HG02798 (cell line): Measurements from ENCODE around the gene DNPEP.
"Not testable (repeated sequence)": the region's sequence is repeated elsewhere in the genome, so short reads cannot be mapped to it uniquely, and the experiment has no call there.

Experiments used
- ATAC-seq: cut with Tn5 transposase; IDR thresholded peaks from one replicate; pipeline ENCODE4 v1.9.1; 2021; ENCODE audit warnings: mild to moderate bottlenecking; ENCODE audit not compliant: unreplicated experiment, poor library complexity

The DNPEP gene

DNA sequence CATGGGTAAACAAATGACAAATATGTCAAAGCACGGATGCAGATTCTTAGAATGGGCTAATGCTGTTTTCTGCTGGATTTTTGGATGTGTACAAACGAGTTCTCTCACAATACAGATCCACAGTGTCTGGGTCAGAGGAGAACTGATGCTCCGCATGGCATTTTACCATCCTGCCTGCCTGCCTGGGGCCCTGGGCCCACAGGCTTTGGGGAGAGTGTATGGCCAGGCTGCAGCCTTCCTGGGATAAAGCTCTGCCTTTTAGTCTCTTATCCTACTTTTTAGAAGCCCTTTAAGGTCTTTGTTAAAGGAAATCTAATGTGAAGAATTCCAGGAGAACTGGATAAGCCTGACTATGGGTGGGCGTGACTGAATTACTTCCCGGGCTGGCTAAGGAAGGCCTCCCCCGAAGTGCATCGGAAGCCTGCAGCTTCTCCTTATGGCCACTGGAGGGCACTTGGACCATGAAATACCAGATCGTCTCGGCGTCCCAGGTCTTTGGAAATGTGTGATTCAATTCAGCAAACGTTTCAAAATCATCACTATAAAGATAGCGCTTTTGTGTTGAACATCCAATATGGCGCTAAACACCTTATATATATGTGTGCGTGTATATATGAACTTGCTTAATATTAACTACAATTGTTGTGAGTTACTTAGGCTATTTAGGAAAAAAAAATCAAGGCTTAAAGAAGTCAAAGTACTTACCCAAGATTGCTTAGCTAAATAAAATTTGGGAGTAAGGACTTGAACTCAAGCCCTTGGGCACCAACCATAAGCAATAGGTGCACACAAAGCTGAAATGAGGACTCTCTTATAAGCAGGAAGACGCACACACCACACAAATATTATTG, 15.2 kb upstream of the DNPEP start:
- ATAC-seq, result peak; percentile 78

DNA sequence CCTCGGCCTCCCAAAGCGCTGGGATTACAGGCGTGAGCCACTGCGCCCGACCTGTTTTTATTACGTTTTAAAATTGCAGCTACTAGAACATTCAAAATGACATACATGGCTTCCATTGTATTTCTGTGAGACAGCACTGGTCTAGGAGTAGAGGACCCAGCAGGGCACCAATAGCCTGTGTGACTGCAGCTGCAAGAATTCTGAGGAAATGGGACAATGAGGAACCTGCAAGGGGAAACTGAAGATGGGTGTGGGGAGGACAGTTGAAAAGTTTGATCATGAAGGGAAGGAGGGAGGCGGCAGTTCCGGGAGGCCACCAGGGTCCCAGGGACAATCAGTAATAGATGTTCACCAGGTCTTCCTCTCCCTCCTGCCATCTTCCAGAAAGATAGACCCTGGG, 13.9 kb upstream of the DNPEP start:
- no peak for ATAC-seq

DNA sequence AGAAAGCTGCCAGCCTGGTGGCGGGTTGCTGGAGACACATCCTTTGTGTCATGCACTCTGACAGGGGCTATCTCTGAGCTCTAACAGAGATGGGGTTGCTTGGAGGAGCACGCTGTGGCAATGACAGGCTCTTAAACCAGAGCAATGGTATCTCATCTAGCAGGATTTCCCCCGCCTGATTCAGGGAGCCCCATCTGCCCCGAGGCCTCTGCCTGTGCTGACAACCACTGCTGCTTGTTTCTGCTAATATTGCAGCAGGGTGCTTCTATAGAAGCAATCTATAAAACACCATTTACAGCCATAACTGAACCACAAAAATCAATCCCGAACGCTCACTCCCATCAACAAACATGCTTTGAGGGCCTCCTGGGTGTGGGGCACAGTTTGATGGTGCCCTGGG, 12.8 kb upstream of the DNPEP start:
- no peak for ATAC-seq

DNA sequence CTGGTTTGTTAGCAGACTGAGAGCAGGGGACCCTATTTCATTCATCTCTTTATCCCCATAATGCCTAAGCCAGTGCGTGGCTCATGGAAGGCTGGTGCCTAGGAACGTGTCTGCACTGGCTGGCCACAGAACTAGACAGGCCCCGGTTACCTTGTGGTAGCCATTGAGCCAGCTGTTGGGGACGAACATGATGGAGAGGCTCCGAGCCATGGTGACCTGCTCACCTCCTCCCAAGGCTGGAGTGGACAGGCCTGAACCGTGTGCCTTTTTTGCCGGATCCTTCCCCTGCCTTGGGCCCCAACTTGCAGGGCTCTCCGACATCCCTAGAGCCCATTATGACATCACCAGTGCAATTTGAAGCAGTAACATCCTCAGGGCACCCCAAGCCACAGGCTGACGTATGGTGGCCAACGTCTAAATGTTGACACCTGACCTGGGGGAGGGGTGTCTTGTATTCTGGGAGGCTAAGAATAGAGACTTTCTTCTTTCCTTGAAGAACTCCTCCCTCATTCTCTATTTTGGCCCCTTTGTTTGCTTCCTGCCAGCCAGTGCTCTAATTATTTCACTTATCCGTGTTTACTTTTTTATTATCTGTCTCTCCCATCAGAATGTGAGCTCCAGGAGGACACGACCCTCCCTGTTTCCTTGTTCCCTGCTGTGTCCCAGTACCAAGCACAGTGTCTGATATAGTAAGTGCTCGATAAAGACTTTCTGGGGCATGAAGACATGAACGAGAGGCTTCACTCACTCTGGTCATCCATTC, 12.2 kb upstream of the DNPEP start:
- no peak for ATAC-seq

DNA sequence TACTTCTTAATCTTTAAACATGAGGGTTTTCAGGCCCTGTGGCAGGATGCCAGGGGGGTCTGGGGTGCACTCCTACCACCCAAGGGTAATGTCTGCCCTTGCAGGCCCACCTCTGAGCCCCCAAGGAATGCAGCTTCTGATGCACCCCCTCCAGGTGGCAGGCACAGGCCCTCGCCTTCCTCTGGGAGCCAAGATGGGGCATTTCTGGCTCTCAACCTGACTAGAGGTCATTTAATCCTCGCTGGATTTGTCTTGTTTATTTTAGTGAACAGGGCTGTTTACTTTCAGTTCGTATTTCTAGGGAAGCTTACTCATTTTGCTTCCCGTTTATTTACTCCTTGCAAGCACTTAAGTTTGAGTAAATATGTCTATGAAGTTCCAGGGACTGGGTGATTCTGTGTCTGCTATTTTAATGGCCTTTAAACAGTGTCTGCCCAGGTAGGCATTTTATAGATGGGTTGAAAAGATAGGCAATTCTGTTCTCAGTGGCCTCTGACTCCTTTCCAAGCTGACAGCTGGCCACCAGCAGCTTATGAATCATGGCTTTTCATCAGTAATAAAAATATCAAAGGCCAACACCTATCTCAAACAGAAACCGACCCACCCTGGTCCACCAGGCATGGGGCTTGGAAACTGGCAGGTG, 11.1 kb upstream of the DNPEP start:
- no peak for ATAC-seq

DNA sequence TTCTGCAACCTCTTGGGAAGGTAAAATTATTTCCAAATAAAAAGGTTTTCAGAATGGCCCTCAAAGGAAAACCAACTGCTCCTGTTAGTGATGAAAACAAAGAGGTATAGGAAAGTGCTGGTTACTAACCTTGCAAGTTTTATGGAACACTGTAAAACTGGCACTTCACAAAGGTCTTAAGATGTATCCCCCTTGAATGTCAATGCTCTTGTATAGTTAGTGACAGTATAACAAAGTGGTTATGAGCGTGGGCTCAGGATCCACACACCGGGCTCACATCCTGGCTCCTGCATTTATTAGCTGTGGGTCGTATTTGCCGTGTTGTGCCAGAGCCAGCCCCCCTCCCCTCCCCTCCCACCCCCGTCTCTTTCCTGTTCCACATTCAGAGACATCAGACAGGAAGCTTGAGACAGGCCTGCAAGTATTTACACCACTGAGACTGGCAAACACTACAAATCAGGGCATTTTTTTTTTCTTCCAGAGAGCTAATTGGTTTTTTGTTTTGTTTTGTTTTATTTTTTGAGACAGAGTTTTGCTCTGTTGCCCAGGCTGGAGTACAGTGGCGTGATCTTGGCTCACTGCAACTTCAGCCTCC, 9.2 kb upstream of the DNPEP start:
- no peak for ATAC-seq

DNA sequence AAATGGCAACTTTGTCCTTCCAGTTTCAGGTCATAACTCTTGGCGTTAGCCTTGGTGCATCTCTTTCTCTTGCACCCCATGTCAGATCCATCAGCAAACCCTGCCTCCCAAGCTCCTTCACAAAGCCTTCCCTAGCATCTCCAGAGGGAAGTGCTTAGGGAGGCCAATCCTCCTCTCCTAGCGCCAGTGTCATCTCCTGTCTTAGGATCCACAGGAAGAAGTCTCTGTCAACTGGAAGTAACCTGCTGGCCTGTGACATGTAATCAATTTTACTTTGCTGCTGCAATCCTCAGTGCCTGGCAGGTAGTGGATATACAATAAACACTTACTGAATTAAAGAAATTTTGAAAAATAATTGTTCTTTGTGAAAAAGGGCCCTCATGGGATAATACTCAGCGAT, 7.9 kb upstream of the DNPEP start:
- no peak for ATAC-seq

DNA sequence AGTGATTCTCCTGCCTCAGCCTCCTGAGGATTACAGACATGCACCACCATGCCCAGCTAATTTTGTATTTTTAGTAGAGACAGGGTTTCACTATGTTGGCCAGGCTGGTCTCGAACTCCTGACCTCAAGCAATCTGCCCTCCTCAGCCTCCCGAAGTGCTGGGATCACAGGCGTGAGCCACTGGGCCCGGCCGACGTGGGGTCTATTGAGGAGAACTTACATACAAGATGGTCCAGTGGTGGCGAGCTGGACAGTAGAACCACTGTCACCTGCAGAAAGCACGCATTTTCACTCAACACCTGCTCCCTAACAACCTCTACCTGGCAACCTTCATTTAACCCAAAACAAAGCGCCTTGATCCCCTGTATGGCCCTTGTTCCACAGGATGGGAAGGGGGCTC, 7.3 kb upstream of the DNPEP start:
- not testable (repeated sequence) for ATAC-seq

DNA sequence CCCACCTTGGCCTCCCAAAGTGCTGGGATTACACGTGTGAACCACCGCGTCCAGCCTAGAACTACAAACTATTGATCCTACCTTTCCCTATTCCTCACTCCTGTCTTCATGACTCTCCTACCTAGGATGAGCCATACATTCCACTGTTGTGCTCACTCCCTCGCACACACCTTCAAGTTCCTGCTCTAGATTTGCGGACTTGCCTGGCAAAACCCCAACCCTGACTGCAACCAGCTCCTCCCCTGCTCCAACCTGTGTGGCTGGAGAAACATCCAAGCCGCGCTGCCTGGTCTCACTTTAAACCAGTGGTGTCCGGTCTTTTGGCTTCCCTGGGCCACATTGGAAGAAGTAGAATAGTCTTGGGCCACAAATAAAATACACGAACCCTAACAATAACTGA, 5.0 kb upstream of the DNPEP start:
- no peak for ATAC-seq

DNA sequence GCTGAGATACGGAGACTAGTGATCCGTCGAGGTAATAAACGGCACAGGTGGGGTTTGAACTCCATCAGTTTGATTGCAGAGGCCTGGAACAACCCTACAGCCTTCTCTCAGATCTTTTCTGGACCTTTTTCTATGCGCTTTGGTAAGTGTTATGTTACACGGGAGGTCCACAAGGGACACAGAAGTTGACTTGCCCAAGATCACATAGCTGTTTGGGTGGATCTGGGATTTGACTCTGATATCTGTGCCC, 1.1 kb upstream of the DNPEP start:
- ATAC-seq, result no peak

DNA sequence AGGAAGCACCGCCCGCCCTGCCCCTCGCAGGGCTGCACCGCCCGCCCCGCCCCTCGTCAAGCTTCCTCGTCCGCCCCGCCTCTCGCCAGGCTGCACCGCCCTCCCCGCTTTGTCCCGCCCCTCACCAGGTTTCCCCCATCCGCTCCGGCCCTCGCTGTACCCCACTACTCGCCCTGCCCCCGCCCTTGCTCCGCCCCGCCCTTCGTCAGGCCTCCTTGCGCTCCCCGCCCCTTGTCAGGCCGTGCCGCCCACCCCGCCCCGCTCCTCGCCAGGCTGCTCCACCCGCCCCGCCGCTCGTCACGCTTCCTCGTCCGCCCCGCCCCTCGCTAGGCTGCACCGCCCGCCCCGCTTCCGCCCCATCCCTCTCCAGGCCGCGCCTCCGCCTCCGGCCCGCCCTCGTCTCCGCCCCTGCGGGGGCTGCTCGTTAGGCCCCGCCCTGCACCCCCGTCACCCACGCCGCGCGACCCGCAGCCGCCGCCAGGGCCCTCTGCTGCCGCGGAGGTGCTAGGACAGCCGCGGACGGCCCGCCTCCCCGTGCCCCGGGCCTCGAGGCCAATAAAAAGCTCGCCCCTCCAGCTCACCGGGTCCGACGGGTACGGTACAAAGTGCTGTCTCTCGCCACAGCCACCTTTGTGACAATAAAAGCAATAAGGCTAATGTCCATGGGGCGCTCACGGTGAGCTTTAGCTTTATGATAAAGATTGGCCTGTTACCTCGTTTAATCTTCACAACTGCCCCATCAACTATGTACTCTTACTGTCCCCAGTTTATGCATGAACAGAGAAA, 602 bp upstream of the DNPEP start:
- peak; percentile 84 for ATAC-seq

DNA sequence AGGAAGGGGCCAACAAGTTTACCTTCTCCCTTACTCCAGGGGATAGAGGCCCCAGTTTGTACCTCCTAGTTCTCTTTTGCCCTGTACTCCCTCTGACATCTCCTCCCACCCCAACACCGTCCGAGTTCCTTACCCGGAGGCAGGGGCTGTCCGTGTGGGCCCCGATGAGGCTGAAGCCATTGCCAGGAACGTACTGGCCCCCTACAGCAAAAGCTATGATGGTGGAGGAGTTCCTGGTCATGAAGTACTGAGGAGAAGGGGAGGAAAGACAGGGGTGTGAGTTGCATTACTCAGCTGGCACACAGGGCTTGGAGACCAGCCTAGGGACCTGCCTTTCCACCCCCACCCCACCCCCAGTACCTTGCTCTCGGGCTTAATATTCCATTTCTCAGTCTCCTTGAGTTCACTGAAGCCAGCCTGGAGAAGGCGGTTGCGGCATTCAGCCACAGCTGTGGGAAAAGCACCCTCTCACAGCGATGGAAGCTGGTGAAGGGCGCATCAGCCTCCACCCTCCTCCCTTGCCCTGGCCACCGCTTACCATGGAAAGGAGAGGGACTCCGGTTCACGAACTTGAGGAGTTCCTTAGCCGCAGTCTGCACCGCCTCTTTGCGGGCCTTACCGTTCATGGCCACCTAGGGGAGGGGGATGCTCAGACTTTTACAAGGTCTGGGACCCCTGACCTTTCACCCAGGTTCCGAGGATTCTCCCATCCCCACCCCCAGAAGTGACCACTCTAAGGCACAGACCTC, 1.0 kb downstream of the DNPEP start:
- no peak for ATAC-seq

DNA sequence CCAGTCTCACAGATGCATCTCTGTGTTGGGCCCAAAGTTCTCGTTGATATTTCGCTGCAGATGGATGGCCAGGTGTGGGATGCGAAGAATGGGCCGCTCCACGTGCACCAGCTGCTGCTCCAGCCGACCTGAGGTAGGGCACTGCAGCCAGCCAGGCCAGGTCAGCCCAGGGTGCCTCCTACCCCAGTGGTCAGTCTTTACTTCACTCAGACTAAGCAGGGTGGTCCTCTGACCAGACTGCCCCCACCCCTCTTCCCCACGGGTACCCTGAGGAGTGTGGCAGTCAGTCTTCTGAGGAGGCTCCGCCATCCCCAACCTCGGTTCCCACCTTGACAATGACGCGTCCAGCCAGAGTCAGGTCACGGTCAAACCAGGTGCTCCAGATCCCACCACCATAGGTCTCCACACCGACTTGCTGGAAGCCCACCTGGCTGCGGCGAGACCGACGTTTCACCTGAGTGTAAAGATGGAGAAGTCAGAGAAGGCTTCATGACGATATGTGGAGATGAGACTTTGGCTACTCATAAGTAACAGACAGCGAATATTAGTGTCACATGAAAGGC, 1.7 kb downstream of the DNPEP start:
- ATAC-seq, result no peak

DNA sequence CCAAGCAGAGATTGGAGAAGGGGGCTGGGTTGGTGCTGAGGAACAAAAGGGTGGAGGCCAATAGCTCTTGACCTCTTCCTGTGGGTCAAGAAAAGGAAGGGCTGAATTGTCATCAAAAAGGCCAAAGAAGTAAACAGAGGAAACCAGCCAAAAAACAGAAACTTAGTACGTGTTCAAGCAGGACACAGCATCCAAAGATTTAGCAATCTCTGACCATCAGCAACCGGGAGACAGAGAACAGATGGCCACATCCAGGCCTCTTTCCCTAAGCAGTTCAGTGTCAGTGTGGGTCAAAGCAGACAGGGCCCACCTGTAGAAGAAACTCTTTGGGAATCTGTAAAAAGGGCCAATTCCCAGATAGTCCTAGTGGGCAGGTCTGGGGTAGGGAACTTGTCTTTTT, 2.9 kb downstream of the DNPEP start:
- ATAC-seq, result no peak

DNA sequence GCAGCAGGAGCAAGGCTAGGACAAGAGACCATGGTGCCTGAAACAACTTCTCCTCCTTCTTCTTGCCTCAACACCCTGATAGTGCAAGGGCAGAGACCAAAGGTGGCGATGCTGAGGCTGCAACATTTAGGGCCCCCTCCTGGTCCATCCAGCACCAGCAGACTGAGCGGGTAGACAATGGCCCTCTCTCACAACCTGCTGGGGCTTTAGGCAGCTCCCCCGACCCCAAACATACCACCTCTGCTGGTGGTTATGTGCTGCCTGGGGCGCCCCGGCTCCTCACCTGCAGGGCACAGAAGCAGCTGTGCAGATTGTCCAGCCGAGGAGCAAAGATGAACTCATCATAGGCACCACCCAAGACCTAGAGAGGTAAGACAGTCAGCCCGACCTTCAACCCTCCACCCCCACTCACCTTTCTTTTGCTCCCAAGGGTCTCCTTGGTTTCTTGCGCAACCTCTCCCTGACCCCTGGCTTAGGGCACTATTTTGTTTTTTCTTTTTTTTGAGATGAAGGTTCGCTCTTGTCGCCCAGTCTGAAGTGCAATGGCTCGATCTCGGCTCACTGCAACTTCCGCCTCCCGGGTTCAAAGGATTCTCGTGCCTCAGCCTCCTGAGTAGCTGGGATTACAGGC, 3.5 kb downstream of the DNPEP start:
- ATAC-seq, result no peak

DNA sequence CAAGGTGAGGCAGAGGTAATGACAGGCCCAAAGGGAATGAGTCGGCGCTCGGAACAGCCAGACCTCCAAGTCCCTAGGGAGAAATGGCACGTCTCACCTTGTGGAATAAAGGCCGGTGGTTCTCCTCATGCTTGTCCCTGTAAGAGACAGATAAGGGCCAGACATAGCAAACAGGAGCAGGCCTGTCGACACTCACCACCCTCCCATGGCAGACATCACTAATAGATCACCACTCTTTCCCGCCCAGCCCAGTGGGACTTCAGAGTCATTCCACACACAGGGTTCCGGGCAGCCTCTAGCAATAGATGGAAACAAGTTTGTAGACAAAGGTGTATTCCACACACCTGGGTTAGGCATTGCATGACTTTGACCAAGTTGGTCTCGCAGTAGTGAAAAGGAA, 6.3 kb downstream of the DNPEP start:
- ATAC-seq, result no peak

DNA sequence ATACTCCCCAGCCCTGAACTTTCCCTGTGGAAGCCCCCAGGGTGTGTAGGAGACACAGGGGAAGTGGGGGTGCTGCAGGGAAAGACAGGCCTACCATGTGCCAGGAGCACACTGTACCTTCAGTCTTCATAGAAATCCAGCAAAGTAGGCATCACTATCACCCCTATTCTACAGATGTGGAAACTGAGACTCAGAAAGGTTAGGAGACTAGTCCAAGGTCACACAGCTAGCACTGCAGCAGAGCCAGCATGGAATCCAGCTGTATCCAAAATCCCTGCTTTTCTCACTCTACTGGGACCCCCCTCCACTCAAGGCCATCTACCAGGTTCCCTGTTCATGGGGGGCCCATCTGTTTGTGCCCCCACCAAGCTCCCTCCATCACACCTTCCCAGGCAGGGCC, 6.8 kb downstream of the DNPEP start:
- ATAC-seq, result no peak

DNA sequence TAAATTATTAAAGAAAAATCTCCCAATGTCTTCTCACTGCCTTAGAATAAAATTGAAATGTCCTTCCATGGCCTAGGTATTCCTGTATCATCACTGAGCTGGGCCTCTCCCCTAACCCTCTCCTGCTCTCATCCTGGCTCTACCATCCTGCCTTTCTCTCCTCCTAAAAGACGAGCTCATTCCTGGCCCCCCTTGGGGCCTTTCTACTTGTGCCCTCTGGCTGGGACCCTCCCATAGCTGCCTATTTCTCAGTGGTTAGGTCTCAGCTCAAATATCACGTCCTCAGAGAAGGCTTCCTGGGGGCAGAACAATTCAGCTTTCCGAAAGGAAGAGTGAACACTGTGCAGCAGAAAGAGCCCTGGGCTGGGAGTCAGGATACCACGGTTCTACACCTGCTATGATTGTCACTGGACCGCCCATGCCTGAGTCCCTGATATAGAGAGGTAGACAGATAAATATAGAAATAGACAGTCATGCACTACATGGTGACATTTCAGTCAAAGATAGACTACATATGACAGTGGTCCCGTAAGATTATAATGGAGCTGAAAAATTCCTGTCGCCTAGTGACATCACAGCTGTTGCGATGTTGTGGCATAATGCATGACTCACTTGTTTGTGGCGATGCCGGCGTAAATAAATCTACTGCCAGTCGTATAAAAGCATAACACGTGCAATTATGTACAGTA, 9.4 kb downstream of the DNPEP start:
- ATAC-seq, result no peak
